K562 (cell line): ENCODE measurements around the gene NOSTRIN. TPM values are rescaled to one million over a fixed set of nuclear protein-coding genes. Genes with fewer than 3 reads are reported as not detected.
A peak's percentile ranks its signal among the peaks of the same experiment; 100 is the strongest.

Experiments
- ARID2 ChIP-seq: fragments of 450-650 bp; IDR thresholded peaks from 2 replicates; pipeline ENCODE4 v1.6.1; 2017; ENCODE audit warnings: antibody characterized with exemption, mild to moderate bottlenecking
- DDX20 ChIP-seq: fragments of 450-650 bp; IDR thresholded peaks from 2 replicates; pipeline ENCODE4 v1.6.1; 2016; ENCODE audit warnings: missing genetic modification characterization, low read depth, mild to moderate bottlenecking, missing compliant biosample characterization, moderate library complexity
- HNRNPK ChIP-seq: fragments of 200-400 bp; formaldehyde crosslinking; IDR thresholded peaks from one replicate; pipeline ENCODE4 v1.6.1; 2018; ENCODE audit warnings: mild to moderate bottlenecking, low read depth, low read length; ENCODE audit not compliant: poor library complexity, severe bottlenecking
- MAFF ChIP-seq: IDR thresholded peaks from 2 replicates; pipeline ENCODE4 v1.6.1; 2012; ENCODE audit warnings: low read length, improper control_type of control experiment
- MTA3 ChIP-seq: fragments of 450-650 bp; formaldehyde crosslinking; IDR thresholded peaks from 2 replicates; pipeline ENCODE4 v1.6.1; 2017; ENCODE audit warnings: mild to moderate bottlenecking, borderline replicate concordance
- SMAD1 ChIP-seq: fragments of 150-350 bp; IDR thresholded peaks from 2 replicates; pipeline ENCODE4 v1.6.1; 2014; ENCODE audit warnings: low read length, low read depth; ENCODE audit not compliant: partially characterized antibody
- TEAD1 ChIP-seq, 2 experiments: fragments of 450-650 bp in 1 of 2; sonication (generic) in 1 of 2; formaldehyde crosslinking; IDR thresholded peaks; 2 replicates each; pipeline versions ENCODE4 v1.4.0 to v1.8.0; 2020 to 2022; ENCODE audit warnings: mild to moderate bottlenecking in 2 of 2, missing genetic modification reagents in 1 of 2
- ZFX ChIP-seq: sonication (generic); formaldehyde crosslinking; IDR thresholded peaks from 2 replicates; pipeline ENCODE4 v1.8.0; 2022; ENCODE audit warnings: mild to moderate bottlenecking, missing genetic modification reagents, moderate library complexity
- ZNF133 ChIP-seq: fragments of 250-450 bp; sonication (Bioruptor Pico); IDR thresholded peaks from 2 replicates; pipeline ENCODE4 v1.4.0; 2020; ENCODE audit warnings: mild to moderate bottlenecking
- polyA plus RNA-seq, 8 experiments: library from polyadenylated mRNA; depleted of rRNA in 4 of 8; stranded (reverse) in 5 of 8; unstranded in 3 of 8; fragments of >200 nt; fragmentation: Nextera tagmentation in 2 of 8; fragmentation: Illumina TruSeq in 1 of 8; extraction: Ambion mirVana in 2 of 8; extraction: Trizol in 1 of 8; gene quantifications; 2 replicates each; pipeline versions ENCODE4 v1.2.1 to v1.2.3, GENCODE V29; 2011 to 2014; ENCODE audit warnings: inconsistent platforms in 1 of 8, missing spikeins in 1 of 8
- total RNA-seq, 7 experiments: library from RNA; depleted of rRNA in 6 of 7; stranded (reverse); fragments of >200 nt in 6 of 7; fragmentation: Illumina TruSeq in 2 of 7; extraction: Trizol in 2 of 7; gene quantifications; 2 replicates each; pipeline versions ENCODE4 v1.2.1 to v1.2.3, GENCODE V29; 2011 to 2021; ENCODE audit warnings: low replicate concordance in 1 of 7
- TF ChIP-seq, protein P1 (sequence below): fragments of 450-650 bp; IDR thresholded peaks from 2 replicates; pipeline ENCODE4 v1.6.1; 2016; ENCODE audit warnings: mild to moderate bottlenecking, moderate library complexity
- TF ChIP-seq, protein P2 (sequence below): IDR thresholded peaks from 2 replicates; pipeline ENCODE4 v1.6.1; 2011; ENCODE audit warnings: borderline replicate concordance, low read depth, mild to moderate bottlenecking, moderate library complexity, low read length; ENCODE audit not compliant: insufficient read depth, poor library complexity, severe bottlenecking

NOSTRIN gene
- total and polyA plus RNA-seq, 9 of the 15 experiments (the other 6 are each of a cell fraction or from before 2014, with no cell fraction given), result 26.7 to 82.9 (median 56.3) TPM

DNA sequence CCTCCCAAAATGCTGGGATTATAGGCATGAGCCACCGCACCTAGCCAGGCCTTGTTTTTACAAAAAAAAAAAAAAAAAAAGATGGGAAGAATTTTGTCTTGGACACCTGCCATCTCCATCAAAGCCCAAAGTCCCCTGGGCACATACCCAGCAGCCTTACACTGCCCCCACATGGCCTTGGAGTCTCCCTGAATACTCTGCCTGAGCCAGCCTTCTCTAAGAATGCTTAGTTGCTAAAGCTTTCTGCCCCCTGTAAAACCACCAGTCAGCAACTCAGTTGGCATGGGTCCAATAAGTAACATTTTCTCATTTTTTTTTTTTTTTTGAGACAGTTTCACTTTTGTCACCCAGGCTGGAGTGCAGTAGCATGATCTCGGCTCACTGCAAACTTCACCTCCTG, 47.2 kb downstream of the NOSTRIN start (continued):
- TF ChIP-seq, protein P1, sequence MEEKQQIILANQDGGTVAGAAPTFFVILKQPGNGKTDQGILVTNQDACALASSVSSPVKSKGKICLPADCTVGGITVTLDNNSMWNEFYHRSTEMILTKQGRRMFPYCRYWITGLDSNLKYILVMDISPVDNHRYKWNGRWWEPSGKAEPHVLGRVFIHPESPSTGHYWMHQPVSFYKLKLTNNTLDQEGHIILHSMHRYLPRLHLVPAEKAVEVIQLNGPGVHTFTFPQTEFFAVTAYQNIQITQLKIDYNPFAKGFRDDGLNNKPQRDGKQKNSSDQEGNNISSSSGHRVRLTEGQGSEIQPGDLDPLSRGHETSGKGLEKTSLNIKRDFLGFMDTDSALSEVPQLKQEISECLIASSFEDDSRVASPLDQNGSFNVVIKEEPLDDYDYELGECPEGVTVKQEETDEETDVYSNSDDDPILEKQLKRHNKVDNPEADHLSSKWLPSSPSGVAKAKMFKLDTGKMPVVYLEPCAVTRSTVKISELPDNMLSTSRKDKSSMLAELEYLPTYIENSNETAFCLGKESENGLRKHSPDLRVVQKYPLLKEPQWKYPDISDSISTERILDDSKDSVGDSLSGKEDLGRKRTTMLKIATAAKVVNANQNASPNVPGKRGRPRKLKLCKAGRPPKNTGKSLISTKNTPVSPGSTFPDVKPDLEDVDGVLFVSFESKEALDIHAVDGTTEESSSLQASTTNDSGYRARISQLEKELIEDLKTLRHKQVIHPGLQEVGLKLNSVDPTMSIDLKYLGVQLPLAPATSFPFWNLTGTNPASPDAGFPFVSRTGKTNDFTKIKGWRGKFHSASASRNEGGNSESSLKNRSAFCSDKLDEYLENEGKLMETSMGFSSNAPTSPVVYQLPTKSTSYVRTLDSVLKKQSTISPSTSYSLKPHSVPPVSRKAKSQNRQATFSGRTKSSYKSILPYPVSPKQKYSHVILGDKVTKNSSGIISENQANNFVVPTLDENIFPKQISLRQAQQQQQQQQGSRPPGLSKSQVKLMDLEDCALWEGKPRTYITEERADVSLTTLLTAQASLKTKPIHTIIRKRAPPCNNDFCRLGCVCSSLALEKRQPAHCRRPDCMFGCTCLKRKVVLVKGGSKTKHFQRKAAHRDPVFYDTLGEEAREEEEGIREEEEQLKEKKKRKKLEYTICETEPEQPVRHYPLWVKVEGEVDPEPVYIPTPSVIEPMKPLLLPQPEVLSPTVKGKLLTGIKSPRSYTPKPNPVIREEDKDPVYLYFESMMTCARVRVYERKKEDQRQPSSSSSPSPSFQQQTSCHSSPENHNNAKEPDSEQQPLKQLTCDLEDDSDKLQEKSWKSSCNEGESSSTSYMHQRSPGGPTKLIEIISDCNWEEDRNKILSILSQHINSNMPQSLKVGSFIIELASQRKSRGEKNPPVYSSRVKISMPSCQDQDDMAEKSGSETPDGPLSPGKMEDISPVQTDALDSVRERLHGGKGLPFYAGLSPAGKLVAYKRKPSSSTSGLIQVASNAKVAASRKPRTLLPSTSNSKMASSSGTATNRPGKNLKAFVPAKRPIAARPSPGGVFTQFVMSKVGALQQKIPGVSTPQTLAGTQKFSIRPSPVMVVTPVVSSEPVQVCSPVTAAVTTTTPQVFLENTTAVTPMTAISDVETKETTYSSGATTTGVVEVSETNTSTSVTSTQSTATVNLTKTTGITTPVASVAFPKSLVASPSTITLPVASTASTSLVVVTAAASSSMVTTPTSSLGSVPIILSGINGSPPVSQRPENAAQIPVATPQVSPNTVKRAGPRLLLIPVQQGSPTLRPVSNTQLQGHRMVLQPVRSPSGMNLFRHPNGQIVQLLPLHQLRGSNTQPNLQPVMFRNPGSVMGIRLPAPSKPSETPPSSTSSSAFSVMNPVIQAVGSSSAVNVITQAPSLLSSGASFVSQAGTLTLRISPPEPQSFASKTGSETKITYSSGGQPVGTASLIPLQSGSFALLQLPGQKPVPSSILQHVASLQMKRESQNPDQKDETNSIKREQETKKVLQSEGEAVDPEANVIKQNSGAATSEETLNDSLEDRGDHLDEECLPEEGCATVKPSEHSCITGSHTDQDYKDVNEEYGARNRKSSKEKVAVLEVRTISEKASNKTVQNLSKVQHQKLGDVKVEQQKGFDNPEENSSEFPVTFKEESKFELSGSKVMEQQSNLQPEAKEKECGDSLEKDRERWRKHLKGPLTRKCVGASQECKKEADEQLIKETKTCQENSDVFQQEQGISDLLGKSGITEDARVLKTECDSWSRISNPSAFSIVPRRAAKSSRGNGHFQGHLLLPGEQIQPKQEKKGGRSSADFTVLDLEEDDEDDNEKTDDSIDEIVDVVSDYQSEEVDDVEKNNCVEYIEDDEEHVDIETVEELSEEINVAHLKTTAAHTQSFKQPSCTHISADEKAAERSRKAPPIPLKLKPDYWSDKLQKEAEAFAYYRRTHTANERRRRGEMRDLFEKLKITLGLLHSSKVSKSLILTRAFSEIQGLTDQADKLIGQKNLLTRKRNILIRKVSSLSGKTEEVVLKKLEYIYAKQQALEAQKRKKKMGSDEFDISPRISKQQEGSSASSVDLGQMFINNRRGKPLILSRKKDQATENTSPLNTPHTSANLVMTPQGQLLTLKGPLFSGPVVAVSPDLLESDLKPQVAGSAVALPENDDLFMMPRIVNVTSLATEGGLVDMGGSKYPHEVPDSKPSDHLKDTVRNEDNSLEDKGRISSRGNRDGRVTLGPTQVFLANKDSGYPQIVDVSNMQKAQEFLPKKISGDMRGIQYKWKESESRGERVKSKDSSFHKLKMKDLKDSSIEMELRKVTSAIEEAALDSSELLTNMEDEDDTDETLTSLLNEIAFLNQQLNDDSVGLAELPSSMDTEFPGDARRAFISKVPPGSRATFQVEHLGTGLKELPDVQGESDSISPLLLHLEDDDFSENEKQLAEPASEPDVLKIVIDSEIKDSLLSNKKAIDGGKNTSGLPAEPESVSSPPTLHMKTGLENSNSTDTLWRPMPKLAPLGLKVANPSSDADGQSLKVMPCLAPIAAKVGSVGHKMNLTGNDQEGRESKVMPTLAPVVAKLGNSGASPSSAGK, result no peak
- no peak for TF ChIP-seq SMAD1
- no peak for TF ChIP-seq ZFX (CRISPR knock-in tag)
- no peak for TF ChIP-seq TEAD1 (CRISPR knock-in tag; IDR thresholded peaks at IDR 0.05)
- TF ChIP-seq ARID2, result no peak
- TF ChIP-seq, protein P2, sequence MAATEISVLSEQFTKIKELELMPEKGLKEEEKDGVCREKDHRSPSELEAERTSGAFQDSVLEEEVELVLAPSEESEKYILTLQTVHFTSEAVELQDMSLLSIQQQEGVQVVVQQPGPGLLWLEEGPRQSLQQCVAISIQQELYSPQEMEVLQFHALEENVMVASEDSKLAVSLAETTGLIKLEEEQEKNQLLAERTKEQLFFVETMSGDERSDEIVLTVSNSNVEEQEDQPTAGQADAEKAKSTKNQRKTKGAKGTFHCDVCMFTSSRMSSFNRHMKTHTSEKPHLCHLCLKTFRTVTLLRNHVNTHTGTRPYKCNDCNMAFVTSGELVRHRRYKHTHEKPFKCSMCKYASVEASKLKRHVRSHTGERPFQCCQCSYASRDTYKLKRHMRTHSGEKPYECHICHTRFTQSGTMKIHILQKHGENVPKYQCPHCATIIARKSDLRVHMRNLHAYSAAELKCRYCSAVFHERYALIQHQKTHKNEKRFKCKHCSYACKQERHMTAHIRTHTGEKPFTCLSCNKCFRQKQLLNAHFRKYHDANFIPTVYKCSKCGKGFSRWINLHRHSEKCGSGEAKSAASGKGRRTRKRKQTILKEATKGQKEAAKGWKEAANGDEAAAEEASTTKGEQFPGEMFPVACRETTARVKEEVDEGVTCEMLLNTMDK, result no peak
- 0 out of 2 replicates have a peak, but pooled peaks have one; percentile 39 for TF ChIP-seq MTA3
- TF ChIP-seq ZNF133 (CRISPR knock-in tag), result no peak
- no peak for TF ChIP-seq DDX20
- TF ChIP-seq HNRNPK, result no peak
- peak; percentile 31; the same call in 1 of the 2 replicates for TF ChIP-seq MAFF
